Bronchial epithelial cell (primary cell): ENCODE measurements around the gene AQP1. TPM values are rescaled to one million over a fixed set of nuclear protein-coding genes. Genes with fewer than 3 reads are reported as not detected.

Experiments used
- DNase-seq: peaks from one replicate; pipeline ENCODE4 v3.0.0-alpha.2; 2010; ENCODE audit warnings: low read depth
- FAIRE-seq: peaks from 2 replicates; lab custom pipeline; 2011; peaks lifted over from hg19 to GRCh38; lab: Jason Lieb, UNC
- H3K27me3 ChIP-seq: 2 replicates; pipeline ENCODE4 v1.5.1; 2011; ENCODE audit warnings: low read length; ENCODE audit not compliant: control insufficient read depth, insufficient read depth
- H3K36me3 ChIP-seq: 2 replicates; pipeline ENCODE4 v1.5.1; 2011; ENCODE audit warnings: low read length; ENCODE audit not compliant: control insufficient read depth, insufficient read depth
- H3K4me3 ChIP-seq: 2 replicates; pipeline ENCODE4 v1.5.1; 2011; ENCODE audit warnings: mild to moderate bottlenecking, low read depth, low read length, control low read depth
- total RNA-seq: library from RNA; depleted of rRNA; stranded (reverse); fragments of >200 nt; gene quantifications from 2 replicates; pipeline ENCODE4 v1.2.1, GENCODE V29; 2014
- TF ChIP-seq, protein P1 (sequence below): IDR thresholded peaks from 2 replicates; pipeline ENCODE4 v1.5.1; 2011; ENCODE audit warnings: mild to moderate bottlenecking, moderate library complexity, low read length, control low read depth, inconsistent platforms; ENCODE audit not compliant: insufficient read depth, severe bottlenecking

AQP1 gene
- total RNA-seq, 1 donor from 2014 or later: under 0.01 TPM

DNA sequence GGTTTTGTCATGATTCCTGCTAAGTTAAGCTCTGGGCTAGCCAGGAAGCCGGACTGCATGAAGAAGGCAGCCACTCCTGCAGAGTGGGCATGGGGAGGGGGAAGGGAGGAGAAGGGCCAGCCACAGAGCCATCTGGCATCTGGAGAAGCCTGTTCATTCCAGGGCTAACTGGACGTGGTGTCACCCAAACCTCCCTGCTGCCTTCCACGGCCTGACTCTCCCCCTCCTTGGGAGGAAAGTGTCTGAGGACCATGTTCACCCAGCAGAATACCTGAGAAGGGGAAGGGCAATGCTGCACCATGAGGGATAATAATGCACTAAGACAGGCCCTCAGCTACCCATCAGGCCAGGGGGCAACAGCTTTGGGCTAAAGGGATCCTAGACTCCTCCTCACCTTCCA is 15.4 kb downstream of the AQP1 start:
- no peaks in the 10 kb centered on the region for H3K36me3 ChIP-seq
- TF ChIP-seq, protein P1, sequence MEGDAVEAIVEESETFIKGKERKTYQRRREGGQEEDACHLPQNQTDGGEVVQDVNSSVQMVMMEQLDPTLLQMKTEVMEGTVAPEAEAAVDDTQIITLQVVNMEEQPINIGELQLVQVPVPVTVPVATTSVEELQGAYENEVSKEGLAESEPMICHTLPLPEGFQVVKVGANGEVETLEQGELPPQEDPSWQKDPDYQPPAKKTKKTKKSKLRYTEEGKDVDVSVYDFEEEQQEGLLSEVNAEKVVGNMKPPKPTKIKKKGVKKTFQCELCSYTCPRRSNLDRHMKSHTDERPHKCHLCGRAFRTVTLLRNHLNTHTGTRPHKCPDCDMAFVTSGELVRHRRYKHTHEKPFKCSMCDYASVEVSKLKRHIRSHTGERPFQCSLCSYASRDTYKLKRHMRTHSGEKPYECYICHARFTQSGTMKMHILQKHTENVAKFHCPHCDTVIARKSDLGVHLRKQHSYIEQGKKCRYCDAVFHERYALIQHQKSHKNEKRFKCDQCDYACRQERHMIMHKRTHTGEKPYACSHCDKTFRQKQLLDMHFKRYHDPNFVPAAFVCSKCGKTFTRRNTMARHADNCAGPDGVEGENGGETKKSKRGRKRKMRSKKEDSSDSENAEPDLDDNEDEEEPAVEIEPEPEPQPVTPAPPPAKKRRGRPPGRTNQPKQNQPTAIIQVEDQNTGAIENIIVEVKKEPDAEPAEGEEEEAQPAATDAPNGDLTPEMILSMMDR: no peak
- DNase-seq (no peak), FAIRE-seq (no peak)
- peaks cover 1% of the 10 kb centered on the region for H3K27me3 ChIP-seq
- no peak overlapping the region for H3K4me3 ChIP-seq

DNA sequence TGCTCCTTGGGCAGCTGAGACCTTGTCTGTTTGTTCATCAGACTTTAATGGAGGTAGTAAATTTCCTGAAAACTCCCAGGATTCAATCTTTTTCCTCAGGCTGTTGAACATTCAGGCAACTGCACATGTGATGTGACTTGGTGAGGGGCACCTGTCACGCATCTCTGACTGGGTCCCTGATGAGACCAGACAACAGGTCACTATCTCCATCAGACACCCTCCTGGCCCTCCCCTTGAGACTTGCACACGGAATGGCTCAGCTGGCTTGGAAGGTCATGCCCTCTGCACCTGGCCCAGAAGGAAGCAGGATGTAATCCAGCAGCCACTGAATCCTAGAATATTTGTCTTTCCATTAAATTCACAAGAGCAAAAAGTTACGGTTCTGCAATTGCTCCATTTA is 15.9 kb downstream of the AQP1 start:
- no peak for DNase-seq
- Histone ChIP-seq H3K27me3 (peaks cover 1% of the 10 kb centered on the region), H3K36me3 (no peaks in the 10 kb centered on the region), H3K4me3 (no peak overlapping the region)
- TF ChIP-seq, protein P1: no peak
- FAIRE-seq: no peak

DNA sequence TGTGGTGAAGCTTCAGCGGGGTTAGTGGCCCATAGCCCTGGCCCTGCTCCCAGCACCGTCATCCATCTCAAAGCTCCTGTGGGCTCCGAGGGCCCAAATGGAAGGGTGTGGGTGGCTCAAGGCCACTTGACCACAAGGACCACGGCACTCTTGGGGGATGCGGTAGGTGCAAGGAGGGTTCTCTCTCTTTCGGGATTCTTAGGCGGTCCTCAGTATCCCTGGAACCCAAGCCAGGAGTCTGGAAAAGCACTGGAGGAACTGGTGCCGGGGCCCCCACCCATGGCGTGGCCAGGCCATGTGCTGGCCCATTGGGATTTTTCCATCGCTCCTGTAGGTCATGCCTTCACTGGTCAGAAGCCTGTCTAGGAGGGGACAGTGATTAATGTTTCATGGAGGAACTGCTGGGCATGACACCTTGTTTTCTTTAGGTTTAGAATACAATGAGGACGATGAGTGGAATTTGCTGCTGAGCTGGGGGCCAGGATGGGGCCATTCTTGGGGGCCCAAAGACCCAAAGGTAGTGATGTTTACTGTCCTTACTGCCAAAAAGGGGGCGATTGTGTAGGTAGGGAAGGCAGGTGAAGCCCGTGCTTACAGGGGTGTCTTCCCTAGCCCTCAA is 16.7 kb downstream of the AQP1 start:
- no peak overlapping the region for H3K4me3 ChIP-seq
- peaks cover 1% of the 10 kb centered on the region for H3K27me3 ChIP-seq
- TF ChIP-seq, protein P1: no peak
- H3K36me3 ChIP-seq: no peaks in the 10 kb centered on the region
- no peak for DNase-seq
- FAIRE-seq: no peak

DNA sequence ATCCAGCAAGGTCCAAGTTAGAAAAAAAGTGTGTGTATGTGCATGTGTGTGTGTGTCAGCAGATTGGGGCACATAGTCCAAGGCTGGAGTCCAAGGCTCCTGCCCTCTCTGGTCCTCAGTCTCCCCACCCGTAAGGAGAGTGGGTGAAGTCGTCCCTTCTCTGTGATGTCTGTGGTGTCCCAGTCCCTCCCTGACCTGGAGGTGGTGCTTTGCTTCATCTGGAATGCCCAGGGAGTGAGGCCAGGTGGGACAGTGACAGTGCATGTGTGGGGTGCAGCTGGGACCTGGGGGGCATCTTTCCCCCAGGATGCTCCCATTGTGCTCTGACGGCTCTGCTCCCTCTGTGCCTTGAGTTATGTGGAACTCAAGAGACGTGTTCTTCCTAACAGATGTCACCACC is 18.0 kb downstream of the AQP1 start:
- no peak for FAIRE-seq
- peaks cover 1% of the 10 kb centered on the region for H3K27me3 ChIP-seq
- DNase-seq: no peak
- TF ChIP-seq, protein P1: no peak
- no peaks in the 10 kb centered on the region for H3K36me3 ChIP-seq
- no peak overlapping the region for H3K4me3 ChIP-seq

DNA sequence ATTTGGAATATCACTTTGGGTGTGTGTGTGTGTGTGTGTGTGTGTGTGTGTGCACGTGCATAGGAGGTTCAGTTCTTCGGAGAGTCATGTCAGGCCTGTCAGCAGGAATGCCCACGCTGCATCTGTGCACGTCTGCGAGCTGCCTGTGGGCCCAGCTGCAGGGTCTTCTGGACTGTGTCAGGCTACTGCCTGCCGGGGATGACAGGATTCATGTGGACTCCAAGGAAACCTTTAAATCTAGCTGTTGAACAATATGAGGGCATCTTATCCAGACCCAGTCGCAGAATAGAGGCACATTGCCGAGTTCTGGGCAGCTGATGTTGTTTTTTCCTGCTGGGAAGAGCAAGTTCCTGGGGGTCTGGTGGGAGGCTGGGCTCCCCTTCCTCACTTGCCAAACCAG is 19.0 kb downstream of the AQP1 start:
- Histone ChIP-seq H3K27me3 (peaks cover 1% of the 10 kb centered on the region), H3K4me3 (no peak overlapping the region), H3K36me3 (no peaks in the 10 kb centered on the region)
- DNase-seq: no peak
- TF ChIP-seq, protein P1: no peak
- FAIRE-seq: no peak
